ENCODE data around the gene BABAM2.
A peak's percentile ranks its signal among the peaks of the same experiment; 100 is the strongest.
"Not testable (repeated sequence)": the region's sequence is repeated elsewhere in the genome, so short reads cannot be mapped to it uniquely, and the experiment has no call there.

Gene BABAM2

GRCh38 chr2:28358668-28359201 lies 468.2 kb downstream of the BABAM2 start:
- no peak for DNase-seq (ENCODE audit: low read depth in 2 of 2)

DNA sequence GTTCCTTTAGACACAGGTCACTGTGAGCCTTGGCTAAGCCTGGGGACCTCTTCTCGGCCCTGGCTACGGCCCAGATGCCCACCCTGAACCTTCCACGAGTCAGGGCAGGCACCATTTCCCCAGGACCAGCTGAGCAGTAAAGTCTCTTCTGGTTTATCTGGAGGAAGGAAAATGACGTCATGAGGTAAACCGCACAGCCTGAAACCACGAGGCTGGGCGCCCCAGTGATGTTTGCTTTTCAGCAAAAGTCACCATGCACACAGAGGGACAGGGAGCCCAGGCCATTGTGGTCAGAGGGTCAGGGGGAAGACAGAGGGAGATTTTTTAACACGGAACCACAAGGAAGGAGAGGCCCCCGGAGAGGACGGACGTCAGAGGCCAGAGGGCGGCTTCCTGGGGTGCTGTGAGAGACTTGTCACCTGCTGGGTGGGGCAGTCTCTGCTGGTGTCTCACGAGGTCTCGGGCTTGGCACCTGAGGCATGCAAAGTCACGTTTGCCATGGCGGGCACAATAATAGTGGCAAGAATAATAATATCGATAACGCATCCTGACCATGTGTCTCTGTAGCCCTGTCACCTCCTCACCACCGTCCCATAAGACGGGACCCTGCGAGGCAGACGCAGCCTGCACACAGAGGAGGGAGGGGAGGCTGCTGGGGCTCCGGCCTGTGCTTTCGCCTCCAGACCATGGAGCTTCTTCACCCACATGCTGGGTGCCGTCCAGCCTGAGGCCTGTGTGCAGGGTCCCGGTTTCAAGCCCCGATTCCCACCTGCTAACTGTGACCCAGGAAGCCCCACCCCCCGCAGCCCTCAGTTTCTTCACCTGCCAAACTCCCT lies 468.9 kb downstream of the BABAM2 start:
- DNase-seq (ENCODE audit: low read depth in 2 of 2), result peak; percentile 43 to 71

DNA sequence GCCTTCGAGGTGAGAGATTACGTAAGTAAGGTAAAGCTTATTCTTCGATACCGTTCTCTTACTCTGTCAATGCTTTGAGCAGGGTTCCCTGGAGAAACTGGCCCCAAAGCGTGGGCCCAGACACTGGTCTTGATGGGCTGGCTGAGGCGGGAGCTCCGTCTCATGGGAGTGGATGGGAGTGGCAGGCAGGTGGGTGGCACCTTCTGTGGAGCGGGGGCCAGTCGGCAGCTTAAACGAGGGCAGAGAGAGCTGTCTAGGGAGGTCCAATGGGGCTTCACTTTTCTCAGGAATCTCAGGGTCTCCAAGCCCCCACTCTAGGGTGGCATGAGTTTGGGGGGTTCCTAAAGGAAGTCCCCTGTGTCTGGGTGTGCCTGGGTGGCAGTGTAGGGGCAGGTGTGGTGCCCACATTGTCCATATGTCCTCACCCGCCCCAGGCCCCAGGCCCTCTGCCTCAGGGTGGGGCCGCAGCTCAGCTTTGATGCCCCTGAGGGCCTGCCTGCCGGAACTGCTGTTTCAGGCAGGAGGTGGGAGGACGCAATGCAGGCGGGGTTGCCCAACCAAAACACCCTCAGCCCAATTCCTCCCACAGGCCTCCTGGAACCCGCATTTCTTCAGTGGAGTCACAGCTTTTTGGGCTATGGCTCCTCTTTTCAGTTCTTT lies 469.7 kb downstream of the BABAM2 start:
- no peak for DNase-seq (ENCODE audit: low read depth in 2 of 2)

- no peak for DNase-seq (ENCODE audit: low read depth in 2 of 2)
Measured at GRCh38 chr2:28360718-28361293, 470.3 kb downstream of the BABAM2 start.

DNA sequence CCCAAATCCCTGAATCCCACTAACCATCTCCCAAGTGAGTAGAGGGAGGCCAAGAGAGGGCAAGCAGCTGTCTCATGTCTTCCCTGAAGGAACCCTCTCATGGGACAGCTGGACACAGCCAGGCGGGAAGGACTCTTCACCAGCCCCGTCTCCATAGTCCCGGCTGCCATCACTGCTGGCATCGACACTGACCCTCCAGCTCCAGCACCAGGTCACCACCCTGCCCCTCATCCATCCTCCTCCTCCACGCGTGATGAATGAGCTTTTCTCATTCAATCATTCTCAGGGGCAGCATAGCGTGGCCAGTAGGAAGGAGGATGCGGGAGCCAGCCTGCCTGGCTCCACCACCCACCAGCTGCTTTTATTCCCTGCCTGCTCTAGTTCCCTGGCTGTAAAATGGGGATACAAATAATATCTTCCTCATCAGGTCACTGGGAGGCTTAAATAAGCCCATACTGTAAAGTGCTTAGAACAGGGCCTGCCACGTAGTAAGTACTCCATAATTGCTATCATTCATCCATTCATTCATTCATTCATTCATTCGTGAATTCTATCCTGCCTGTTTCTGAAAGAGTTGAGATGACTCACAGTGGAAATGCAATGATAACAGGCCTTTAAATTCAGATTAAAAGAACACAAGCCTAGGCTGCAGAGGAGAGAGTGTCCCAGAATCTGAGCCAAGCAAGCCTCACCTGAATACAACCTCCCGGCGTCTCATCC lies 471.6 kb downstream of the BABAM2 start:
- no peak for DNase-seq (ENCODE audit: low read depth in 2 of 2)

DNA sequence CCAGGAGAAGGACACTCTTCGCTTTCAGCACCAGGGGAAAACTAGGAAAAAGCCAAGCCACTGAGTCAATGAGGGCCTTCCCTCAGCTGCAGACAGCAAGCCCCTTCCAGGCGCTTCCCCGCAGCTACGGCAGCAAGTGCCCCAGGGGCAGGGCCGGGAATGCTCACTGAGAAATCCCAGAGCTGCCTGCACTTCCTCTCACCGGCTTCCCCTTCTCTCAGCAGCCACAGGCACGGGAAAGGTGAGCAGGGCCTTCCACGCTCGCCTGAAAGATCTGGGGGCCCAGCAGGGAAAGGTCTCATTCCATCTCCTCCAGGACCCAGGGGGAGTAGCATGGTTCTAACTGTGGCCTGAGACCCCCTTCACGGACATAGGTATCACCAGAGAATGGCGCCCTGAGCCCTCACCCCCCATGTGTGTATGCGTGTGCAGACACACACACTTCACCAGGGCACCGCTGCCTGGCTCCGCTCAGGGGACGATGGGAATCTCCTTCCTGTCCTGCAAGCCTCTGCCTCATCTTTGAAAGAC lies 472.5 kb downstream of the BABAM2 start:
- DNase-seq (ENCODE audit: low read depth in 2 of 2), result no peak

DNA sequence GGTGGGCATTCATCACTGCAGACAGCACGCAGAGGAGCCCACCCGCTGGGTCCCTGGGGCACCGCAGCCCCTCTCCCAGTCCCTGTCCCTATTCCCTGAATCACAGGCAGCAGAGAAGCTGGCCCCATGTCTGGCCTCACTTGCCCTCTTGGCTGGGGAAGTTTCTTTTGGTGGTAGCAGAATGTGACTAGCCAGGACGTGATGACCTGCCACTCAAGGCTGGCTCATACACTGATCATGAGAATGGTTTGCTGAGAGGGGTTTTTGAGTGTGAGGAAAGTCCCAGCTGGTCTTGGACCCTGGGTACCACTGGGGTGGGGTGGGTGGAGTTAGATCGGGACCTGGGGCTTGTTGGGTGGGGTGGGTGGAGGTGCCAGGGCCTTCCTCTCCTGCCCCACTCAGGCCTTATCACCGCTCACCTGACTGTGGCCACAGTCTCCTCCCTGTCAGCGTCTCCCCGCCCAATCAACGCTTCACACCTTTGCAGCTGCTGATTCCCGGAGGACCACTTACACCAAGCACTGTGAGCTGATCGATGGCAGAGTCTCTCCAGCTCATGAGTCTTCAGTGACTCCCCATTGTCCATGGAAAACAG lies 473.3 kb downstream of the BABAM2 start:
- DNase-seq (ENCODE audit: low read depth in 2 of 2), result no peak

GRCh38 chr2:28364610-28365009 lies 474.1 kb downstream of the BABAM2 start:
- DNase-seq (ENCODE audit: low read depth in 2 of 2), result no peak

GRCh38 chr2:28365158-28365557 lies 474.6 kb downstream of the BABAM2 start:
- DNase-seq (ENCODE audit: low read depth in 2 of 2), result no peak

DNA sequence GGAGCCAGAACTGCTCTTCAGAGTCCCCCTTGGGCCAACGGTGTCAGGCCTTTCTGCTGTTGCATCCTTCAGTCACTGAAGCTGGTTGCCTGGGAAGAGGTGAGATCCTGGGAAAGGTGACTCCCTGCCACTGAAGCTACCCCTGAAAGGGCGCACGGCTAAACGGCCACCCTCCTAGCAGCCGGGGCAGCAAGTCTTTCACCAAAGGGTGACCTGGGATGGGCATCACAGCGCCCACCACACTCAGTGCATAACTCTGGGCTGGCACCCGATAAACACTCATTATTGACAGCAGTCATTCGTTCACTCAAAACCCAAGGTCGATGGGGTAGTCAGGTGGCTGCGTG lies 475.6 kb downstream of the BABAM2 start:
- DNase-seq (ENCODE audit: low read depth in 2 of 2), result no peak

DNA sequence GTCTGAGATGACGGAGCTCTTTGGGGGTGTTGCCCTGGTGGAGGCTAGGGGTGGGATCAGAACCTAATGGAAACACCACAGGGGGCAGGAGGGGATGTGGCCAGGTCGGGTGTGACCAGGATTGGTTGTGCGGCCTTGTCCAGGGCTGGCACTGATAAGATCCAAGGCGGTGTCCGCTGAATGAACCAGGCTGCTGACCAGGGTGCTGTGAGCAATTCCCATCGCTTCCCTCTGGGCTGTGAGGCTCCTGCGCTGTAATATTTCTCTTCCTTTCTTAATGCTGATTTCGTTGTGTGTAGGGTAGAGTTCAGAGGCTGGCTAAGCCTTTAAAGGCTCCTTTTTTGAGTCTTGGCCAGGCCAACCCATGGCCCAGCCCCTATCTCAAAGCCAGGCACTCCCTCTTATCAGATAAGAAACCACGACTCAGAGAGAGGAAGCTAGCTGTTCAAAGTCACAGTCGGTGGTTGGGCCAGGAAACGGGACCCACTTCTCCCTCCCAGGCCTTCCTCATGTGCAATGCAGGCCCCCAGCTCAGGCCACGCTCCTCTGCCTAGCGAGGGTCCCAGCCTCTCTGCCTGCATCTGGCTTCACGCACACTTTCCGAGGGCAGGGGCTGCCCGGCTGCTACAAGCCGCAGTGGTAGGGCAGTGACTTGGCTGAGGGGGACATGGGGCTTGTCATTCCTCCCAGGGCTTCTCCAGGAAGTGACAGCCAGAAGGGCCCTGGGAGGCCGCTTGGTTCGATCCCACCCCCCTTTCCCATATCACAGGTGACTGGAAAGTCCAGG lies 476.2 kb downstream of the BABAM2 start:
- peak in 1 of 2 donors; percentile 28 for DNase-seq (ENCODE audit: low read depth in 2 of 2)

DNA sequence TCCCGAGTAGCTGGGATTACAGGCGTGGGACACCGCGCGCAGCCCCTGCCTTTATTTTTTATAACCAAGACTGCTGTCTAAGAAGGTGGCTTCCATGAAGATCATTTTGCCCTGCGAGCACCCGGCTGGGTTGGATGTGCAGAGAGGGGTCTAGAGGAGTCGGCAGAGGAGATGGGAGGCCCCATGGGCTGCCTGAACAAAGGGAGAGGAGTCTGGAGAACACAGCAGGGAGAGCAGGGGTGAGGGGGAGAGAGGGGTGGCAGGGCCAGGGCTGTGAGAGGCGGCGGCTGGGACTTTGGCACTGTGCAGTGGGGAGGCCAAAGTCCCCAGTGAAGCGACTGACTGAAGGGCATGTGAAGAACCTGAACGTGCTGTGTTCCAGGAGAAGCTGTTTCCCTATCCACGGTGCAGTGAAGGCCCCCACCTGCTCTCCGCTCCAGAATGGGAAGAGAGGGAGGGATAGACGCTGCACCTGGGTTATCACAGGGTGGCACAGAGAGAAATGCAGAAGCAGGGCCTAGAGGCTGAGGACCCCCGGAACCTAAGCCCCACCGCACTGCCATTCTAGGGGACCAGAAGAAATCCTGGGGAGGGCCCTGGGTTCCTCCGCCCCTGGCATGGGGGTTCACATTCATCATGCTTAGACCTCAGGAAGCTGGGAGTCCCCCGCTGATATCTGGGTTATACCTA lies 477.3 kb downstream of the BABAM2 start:
- DNase-seq (ENCODE audit: low read depth in 2 of 2), result no peak

GRCh38 chr2:28368357-28368798 lies 477.8 kb downstream of the BABAM2 start:
- DNase-seq (ENCODE audit: low read depth in 2 of 2), result no peak

GRCh38 chr2:28369358-28369757 lies 478.8 kb downstream of the BABAM2 start:
- DNase-seq (ENCODE audit: low read depth in 2 of 2), result no peak

DNA sequence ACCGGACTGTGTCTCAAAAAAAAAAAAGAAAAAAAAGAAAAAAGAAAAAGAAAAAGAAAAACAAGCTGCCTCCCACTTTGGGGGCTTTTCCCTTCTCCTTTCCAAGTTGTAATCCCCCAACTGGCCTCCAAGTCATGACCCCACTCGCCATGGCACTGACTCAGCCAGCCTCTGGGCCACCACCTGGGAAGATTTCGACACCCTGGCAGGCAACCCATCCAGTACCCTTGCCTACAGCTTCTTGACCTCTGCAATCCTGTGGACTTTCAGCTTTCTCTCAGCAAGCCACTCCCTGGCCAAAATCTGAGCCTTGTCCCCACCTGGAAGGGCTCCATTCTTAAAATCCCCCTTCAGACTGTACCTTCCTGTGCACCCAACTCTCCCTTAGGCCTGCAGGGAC lies 479.8 kb downstream of the BABAM2 start:
- no peak for DNase-seq (ENCODE audit: low read depth in 2 of 2)

DNA sequence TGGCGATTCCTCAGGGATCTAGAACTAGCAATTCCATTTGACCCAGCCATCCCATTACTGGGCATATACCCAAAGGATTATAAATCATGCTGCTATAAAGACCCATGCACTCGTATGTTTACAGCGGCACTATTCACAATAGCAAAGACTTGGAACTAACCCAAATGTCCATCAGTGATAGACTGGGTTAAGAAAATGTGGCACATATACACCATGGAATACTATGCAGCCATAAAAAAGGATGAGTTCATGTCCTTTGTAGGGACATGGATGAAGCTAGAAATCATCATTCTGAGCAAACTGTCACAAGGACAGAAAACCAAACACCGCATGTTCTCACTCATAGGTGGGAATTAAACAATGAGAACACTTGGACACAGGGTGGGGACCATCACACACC lies 481.2 kb downstream of the BABAM2 start:
- DNase-seq (ENCODE audit: low read depth in 2 of 2), result not testable (repeated sequence)

GRCh38 chr2:28373854-28374253 lies 483.3 kb downstream of the BABAM2 start:
- DNase-seq (ENCODE audit: low read depth in 2 of 2), result no peak

- DNase-seq (ENCODE audit: low read depth in 2 of 2), result no peak
Measured at GRCh38 chr2:28374331-28374730, 483.8 kb downstream of the BABAM2 start.

GRCh38 chr2:28375236-28375635 lies 484.7 kb downstream of the BABAM2 start:
- no peak for DNase-seq (ENCODE audit: low read depth in 2 of 2)

All from activated CD4-positive, alpha-beta T cell treated with anti-CD3 and anti-CD28 coated beads for 24 hours (primary cell).